K562 (cell line): Measurements from ENCODE around the gene SLC24A3. TPM values are rescaled to one million over a fixed set of nuclear protein-coding genes. Genes with fewer than 3 reads are reported as not detected.
A peak's percentile ranks its signal among the peaks of the same experiment; 100 is the strongest.

Source experiments
- EP400 ChIP-seq: fragments of 450-650 bp; IDR thresholded peaks from 2 replicates; pipeline ENCODE4 v1.6.1; 2017; ENCODE audit warnings: antibody characterized with exemption, mild to moderate bottlenecking, moderate library complexity
- PBX2 ChIP-seq, 2 experiments: IDR thresholded peaks in 1 of 2; conservative IDR thresholded peaks in 1 of 2; 2 replicates each; pipeline ENCODE4 v1.6.1; 2016; ENCODE audit warnings: low read depth in 2 of 2, mild to moderate bottlenecking in 1 of 2, missing compliant biosample characterization in 1 of 2, missing genetic modification characterization in 1 of 2, moderate library complexity in 1 of 2
- PKNOX1 ChIP-seq: fragments of 450-650 bp; IDR thresholded peaks from 2 replicates; pipeline ENCODE4 v1.6.1; 2016
- REST ChIP-seq, 2 experiments: fragments of 450-650 bp; formaldehyde crosslinking in 1 of 2; IDR thresholded peaks; 2 replicates each; pipeline versions ENCODE4 v1.4.0 to v1.6.1; 2014 to 2020; ENCODE audit warnings: mild to moderate bottlenecking in 2 of 2, borderline replicate concordance in 1 of 2, low read depth in 1 of 2
- STAG1 ChIP-seq: sonication (generic); formaldehyde crosslinking; IDR thresholded peaks from 2 replicates; pipeline ENCODE4 v1.5.0; 2020; ENCODE audit warnings: missing genetic modification reagents, borderline replicate concordance
- polyA plus RNA-seq, 8 experiments: library from polyadenylated mRNA; depleted of rRNA in 4 of 8; stranded (reverse) in 5 of 8; unstranded in 3 of 8; fragments of >200 nt; fragmentation: Nextera tagmentation in 2 of 8; fragmentation: Illumina TruSeq in 1 of 8; extraction: Ambion mirVana in 2 of 8; extraction: Trizol in 1 of 8; gene quantifications; 2 replicates each; pipeline versions ENCODE4 v1.2.1 to v1.2.3, GENCODE V29; 2011 to 2014; ENCODE audit warnings: inconsistent platforms in 1 of 8, missing spikeins in 1 of 8
- total RNA-seq, 7 experiments: library from RNA; depleted of rRNA in 6 of 7; stranded (reverse); fragments of >200 nt in 6 of 7; fragmentation: Illumina TruSeq in 2 of 7; extraction: Trizol in 2 of 7; gene quantifications; 2 replicates each; pipeline versions ENCODE4 v1.2.1 to v1.2.3, GENCODE V29; 2011 to 2021; ENCODE audit warnings: low replicate concordance in 1 of 7

Gene SLC24A3
- total and polyA plus RNA-seq, 9 of the 15 experiments (the other 6 are each of a cell fraction or from before 2014, with no cell fraction given), result not detected

GRCh38 chr20:19583532-19584175, 371.2 kb downstream of the SLC24A3 start (continued):
- peak; percentile 55; the same call in 1 of the 2 replicates for TF ChIP-seq REST (IDR thresholded peaks at IDR 0.05; ENCODE audit: borderline replicate concordance)
- no peak for TF ChIP-seq REST (CRISPR knock-in tag; IDR thresholded peaks at IDR 0.05; ENCODE audit: low read depth)
- peak; percentile 27; the same call in 1 of the 2 replicates for TF ChIP-seq STAG1 (CRISPR knock-in tag)
- TF ChIP-seq PKNOX1, result peak; percentile 73
- no peak for TF ChIP-seq PBX2 (CRISPR knock-in tag; IDR thresholded peaks at IDR 0.05; ENCODE audit: low read depth)
- TF ChIP-seq PBX2 (tag; conservative IDR thresholded peaks at IDR 0.05; ENCODE audit: low read depth), result 0 out of 2 replicates have a peak, but pooled peaks have one; percentile 7
- no peak for TF ChIP-seq EP400
